Measurements from ENCODE around the gene TUBB2A.
"Not testable (repeated sequence)": the region's sequence is repeated elsewhere in the genome, so short reads cannot be mapped to it uniquely, and the experiment has no call there.

The TUBB2A gene

GRCh38 chr6:3159805-3160781 is 2.7 kb upstream of the TUBB2A start:
- peak; percentile 56 for DNase-seq

GRCh38 chr6:3156184-3157130 is 887 bp downstream of the TUBB2A start:
- in situ Hi-C loops (cut with MboI; ENCODE audit: low pct_unique_long_range_greater_than_20kb, low sequenced_read_pairs), result not testable (repeated sequence)
- peak; percentile 31 for DNase-seq

More at GRCh38 chr6:3159805-3160781, 2.7 kb upstream of the TUBB2A start:
- in situ Hi-C loops (cut with MboI; ENCODE audit: low pct_unique_long_range_greater_than_20kb, low sequenced_read_pairs), result no loop called here

- DNase-seq; in situ Hi-C loops (cut with MboI; ENCODE audit: low pct_unique_long_range_greater_than_20kb, low sequenced_read_pairs): not testable (repeated sequence)
These were observed 1.9 kb downstream of the TUBB2A start for GRCh38 chr6:3155416-3155815.

GRCh38 chr6:3152689-3153088 is 4.7 kb downstream of the TUBB2A start:
- in situ Hi-C loops (cut with MboI; ENCODE audit: low pct_unique_long_range_greater_than_20kb, low sequenced_read_pairs), result no loop called here
- no peak for DNase-seq

GRCh38 chr6:3151691-3152090 is 5.7 kb downstream of the TUBB2A start:
- no peak for DNase-seq
- in situ Hi-C loops (cut with MboI; ENCODE audit: low pct_unique_long_range_greater_than_20kb, low sequenced_read_pairs), result no loop called here

GRCh38 chr6:3147914-3148757 is 9.2 kb downstream of the TUBB2A start:
- in situ Hi-C loops (cut with MboI; ENCODE audit: low pct_unique_long_range_greater_than_20kb, low sequenced_read_pairs), result no loop called here

GRCh38 chr6:3144571-3144970 is 12.8 kb downstream of the TUBB2A start:
- in situ Hi-C loops (cut with MboI; ENCODE audit: low pct_unique_long_range_greater_than_20kb, low sequenced_read_pairs), result no loop called here
- DNase-seq, result no peak

More at GRCh38 chr6:3147914-3148757, 9.2 kb downstream of the TUBB2A start:
- no peak for DNase-seq

- no peak for DNase-seq
- in situ Hi-C loops (cut with MboI; ENCODE audit: low pct_unique_long_range_greater_than_20kb, low sequenced_read_pairs), result no loop called here
These were observed 14.2 kb downstream of the TUBB2A start for GRCh38 chr6:3143158-3143557.

- in situ Hi-C loops (cut with MboI; ENCODE audit: low pct_unique_long_range_greater_than_20kb, low sequenced_read_pairs), result no loop called here
- no peak for DNase-seq
These were observed 14.8 kb downstream of the TUBB2A start for GRCh38 chr6:3142536-3142935.

GRCh38 chr6:3140201-3140600 is 17.1 kb downstream of the TUBB2A start:
- DNase-seq, result no peak
- in situ Hi-C loops (cut with MboI; ENCODE audit: low pct_unique_long_range_greater_than_20kb, low sequenced_read_pairs), result no loop called here

- peak; percentile 93 for DNase-seq
- in situ Hi-C loops (cut with MboI; ENCODE audit: low pct_unique_long_range_greater_than_20kb, low sequenced_read_pairs), result no loop called here
These were observed 18.0 kb downstream of the TUBB2A start for GRCh38 chr6:3139090-3139903.

GRCh38 chr6:3138341-3138740 is 19.0 kb downstream of the TUBB2A start:
- in situ Hi-C loops (cut with MboI; ENCODE audit: low pct_unique_long_range_greater_than_20kb, low sequenced_read_pairs), result no loop called here
- DNase-seq, result no peak

GRCh38 chr6:3137873-3138272 is 19.5 kb downstream of the TUBB2A start:
- in situ Hi-C loops (cut with MboI; ENCODE audit: low pct_unique_long_range_greater_than_20kb, low sequenced_read_pairs); DNase-seq: not testable (repeated sequence)

- DNase-seq, result no peak
- in situ Hi-C loops (cut with MboI; ENCODE audit: low pct_unique_long_range_greater_than_20kb, low sequenced_read_pairs), result no loop called here
These were observed 20.1 kb downstream of the TUBB2A start for GRCh38 chr6:3137057-3137777.

- in situ Hi-C loops (cut with MboI; ENCODE audit: low pct_unique_long_range_greater_than_20kb, low sequenced_read_pairs), result no loop called here
- DNase-seq, result no peak
These were observed 20.9 kb downstream of the TUBB2A start for GRCh38 chr6:3136292-3137011.

- in situ Hi-C loops (cut with MboI; ENCODE audit: low pct_unique_long_range_greater_than_20kb, low sequenced_read_pairs), result no loop called here
- no peak for DNase-seq
These were observed 21.6 kb downstream of the TUBB2A start for GRCh38 chr6:3135668-3136291.
